Esophagus squamous epithelium (tissue), 4 donors: ENCODE results near the gene SCGB1D4. TPM values are rescaled to one million over a fixed set of nuclear protein-coding genes. Genes with fewer than 3 reads are reported as not detected.

Experiments
- total RNA-seq, 4 donors: library from RNA; depleted of rRNA; stranded (reverse); fragments of >200 nt; gene quantifications; one replicate each; pipeline ENCODE4 v1.1.0, GENCODE V29; 2016

Gene SCGB1D4
- total RNA-seq, 4 donors from 2014 or later, result not detected

Other genes with a start within 250 kb of the SCGB1D4 start
- 10 to 100 TPM; 33.8 to 84.0 (median 53.1) TPM for gene INCENP, start 175.1 kb downstream of the SCGB1D4 start, total RNA-seq
- gene SCGB1D1, start 108.9 kb downstream of the SCGB1D4 start, total RNA-seq, result not detected
- 1 to 10 TPM in 1 of 4 donors, not detected in 3; 1.6 TPM for gene SCGB2A1, start 90.4 kb downstream of the SCGB1D4 start, total RNA-seq
- 1 to 10 TPM in 1 of 4 donors, not detected in 3; 1.5 TPM for gene SCGB1D2, start 56.8 kb downstream of the SCGB1D4 start, total RNA-seq
- 10 to 100 TPM in 1 of 4 donors, not detected in 3; 28.7 TPM for gene SCGB2A2, start 28.9 kb downstream of the SCGB1D4 start, total RNA-seq
- 1 to 10 TPM in 2 of 4 donors, under 1 TPM in 1, not detected in 1; 0.66 to 7.6 (median 4.4) TPM for gene ASRGL1, start 38.4 kb upstream of the SCGB1D4 start, total RNA-seq
- 1 to 10 TPM in 2 of 4 donors, not detected in 2; 5.9 to 6.6 TPM for gene SCGB1A1, start 120.0 kb upstream of the SCGB1D4 start, total RNA-seq
- gene AHNAK, start 247.7 kb upstream of the SCGB1D4 start, total RNA-seq, result 1,000 to 10,000 TPM in 2 of 4 donors, 100 to 1,000 TPM in 2; 695 to 1,250 (median 954) TPM